ENCODE results near the gene CD74.

GRCh38 chr5:150413176-150413901, 629 bp upstream of the CD74 start:
- TF ChIP-seq CTCF (IDR thresholded peaks at IDR 0.05), result no peak
- TF ChIP-seq POLR2A (IDR thresholded peaks at IDR 0.05), result no peak
- TF ChIP-seq POLR2AphosphoS5 (IDR thresholded peaks at IDR 0.05), result no peak

All from breast epithelium (tissue), 3 donors.